ENCODE data around the gene UNC13B. TPM values are rescaled to one million over a fixed set of nuclear protein-coding genes. Genes with fewer than 3 reads are reported as not detected.

UNC13B gene
- total and polyA plus RNA-seq, 2 experiments from 2014 or later = 8.7 to 52.1 TPM

DNA sequence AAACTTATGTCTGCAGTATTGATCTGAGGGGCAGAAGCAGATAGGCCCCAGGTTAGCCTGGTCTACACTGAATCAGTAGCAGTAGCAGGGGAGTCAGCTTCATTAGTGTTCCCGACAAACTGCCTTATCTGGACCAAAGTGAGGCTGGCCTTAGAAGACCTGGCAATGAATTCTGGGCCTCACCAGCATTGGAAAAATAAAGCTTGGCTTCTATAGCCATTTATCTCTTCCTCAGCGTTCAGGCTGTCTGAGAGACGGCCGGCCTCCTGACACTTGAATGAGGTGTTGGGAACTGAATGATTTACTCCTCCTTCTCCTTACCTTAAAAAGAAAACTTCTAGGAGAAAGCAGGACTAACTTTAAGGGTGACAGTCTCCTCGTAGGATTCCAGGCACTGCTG lies 186.3 kb downstream of the UNC13B start:
- no peak for TF ChIP-seq EZH2 (IDR thresholded peaks at IDR 0.05; ENCODE audit: low read depth, unreplicated experiment)
- TF ChIP-seq, protein P1, sequence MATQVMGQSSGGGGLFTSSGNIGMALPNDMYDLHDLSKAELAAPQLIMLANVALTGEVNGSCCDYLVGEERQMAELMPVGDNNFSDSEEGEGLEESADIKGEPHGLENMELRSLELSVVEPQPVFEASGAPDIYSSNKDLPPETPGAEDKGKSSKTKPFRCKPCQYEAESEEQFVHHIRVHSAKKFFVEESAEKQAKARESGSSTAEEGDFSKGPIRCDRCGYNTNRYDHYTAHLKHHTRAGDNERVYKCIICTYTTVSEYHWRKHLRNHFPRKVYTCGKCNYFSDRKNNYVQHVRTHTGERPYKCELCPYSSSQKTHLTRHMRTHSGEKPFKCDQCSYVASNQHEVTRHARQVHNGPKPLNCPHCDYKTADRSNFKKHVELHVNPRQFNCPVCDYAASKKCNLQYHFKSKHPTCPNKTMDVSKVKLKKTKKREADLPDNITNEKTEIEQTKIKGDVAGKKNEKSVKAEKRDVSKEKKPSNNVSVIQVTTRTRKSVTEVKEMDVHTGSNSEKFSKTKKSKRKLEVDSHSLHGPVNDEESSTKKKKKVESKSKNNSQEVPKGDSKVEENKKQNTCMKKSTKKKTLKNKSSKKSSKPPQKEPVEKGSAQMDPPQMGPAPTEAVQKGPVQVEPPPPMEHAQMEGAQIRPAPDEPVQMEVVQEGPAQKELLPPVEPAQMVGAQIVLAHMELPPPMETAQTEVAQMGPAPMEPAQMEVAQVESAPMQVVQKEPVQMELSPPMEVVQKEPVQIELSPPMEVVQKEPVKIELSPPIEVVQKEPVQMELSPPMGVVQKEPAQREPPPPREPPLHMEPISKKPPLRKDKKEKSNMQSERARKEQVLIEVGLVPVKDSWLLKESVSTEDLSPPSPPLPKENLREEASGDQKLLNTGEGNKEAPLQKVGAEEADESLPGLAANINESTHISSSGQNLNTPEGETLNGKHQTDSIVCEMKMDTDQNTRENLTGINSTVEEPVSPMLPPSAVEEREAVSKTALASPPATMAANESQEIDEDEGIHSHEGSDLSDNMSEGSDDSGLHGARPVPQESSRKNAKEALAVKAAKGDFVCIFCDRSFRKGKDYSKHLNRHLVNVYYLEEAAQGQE (IDR thresholded peaks at IDR 0.05; ENCODE audit: unreplicated experiment) = no peak
- TF ChIP-seq, protein P2, sequence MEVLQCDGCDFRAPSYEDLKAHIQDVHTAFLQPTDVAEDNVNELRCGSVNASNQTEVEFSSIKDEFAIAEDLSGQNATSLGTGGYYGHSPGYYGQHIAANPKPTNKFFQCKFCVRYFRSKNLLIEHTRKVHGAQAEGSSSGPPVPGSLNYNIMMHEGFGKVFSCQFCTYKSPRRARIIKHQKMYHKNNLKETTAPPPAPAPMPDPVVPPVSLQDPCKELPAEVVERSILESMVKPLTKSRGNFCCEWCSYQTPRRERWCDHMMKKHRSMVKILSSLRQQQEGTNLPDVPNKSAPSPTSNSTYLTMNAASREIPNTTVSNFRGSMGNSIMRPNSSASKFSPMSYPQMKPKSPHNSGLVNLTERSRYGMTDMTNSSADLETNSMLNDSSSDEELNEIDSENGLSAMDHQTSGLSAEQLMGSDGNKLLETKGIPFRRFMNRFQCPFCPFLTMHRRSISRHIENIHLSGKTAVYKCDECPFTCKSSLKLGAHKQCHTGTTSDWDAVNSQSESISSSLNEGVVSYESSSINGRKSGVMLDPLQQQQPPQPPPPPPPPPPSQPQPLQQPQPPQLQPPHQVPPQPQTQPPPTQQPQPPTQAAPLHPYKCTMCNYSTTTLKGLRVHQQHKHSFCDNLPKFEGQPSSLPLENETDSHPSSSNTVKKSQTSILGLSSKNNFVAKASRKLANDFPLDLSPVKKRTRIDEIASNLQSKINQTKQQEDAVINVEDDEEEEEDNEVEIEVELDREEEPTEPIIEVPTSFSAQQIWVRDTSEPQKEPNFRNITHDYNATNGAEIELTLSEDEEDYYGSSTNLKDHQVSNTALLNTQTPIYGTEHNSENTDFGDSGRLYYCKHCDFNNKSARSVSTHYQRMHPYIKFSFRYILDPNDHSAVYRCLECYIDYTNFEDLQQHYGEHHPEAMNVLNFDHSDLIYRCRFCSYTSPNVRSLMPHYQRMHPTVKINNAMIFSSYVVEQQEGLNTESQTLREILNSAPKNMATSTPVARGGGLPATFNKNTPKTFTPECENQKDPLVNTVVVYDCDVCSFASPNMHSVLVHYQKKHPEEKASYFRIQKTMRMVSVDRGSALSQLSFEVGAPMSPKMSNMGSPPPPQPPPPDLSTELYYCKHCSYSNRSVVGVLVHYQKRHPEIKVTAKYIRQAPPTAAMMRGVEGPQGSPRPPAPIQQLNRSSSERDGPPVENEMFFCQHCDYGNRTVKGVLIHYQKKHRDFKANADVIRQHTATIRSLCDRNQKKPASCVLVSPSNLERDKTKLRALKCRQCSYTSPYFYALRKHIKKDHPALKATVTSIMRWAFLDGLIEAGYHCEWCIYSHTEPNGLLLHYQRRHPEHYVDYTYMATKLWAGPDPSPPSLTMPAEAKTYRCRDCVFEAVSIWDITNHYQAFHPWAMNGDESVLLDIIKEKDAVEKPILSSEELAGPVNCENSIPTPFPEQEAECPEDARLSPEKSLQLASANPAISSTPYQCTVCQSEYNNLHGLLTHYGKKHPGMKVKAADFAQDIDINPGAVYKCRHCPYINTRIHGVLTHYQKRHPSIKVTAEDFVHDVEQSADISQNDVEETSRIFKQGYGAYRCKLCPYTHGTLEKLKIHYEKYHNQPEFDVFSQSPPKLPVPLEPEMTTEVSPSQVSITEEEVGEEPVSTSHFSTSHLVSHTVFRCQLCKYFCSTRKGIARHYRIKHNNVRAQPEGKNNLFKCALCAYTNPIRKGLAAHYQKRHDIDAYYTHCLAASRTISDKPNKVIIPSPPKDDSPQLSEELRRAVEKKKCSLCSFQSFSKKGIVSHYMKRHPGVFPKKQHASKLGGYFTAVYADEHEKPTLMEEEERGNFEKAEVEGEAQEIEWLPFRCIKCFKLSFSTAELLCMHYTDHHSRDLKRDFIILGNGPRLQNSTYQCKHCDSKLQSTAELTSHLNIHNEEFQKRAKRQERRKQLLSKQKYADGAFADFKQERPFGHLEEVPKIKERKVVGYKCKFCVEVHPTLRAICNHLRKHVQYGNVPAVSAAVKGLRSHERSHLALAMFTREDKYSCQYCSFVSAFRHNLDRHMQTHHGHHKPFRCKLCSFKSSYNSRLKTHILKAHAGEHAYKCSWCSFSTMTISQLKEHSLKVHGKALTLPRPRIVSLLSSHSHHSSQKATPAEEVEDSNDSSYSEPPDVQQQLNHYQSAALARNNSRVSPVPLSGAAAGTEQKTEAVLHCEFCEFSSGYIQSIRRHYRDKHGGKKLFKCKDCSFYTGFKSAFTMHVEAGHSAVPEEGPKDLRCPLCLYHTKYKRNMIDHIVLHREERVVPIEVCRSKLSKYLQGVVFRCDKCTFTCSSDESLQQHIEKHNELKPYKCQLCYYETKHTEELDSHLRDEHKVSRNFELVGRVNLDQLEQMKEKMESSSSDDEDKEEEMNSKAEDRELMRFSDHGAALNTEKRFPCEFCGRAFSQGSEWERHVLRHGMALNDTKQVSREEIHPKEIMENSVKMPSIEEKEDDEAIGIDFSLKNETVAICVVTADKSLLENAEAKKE (CRISPR knock-in tag; IDR thresholded peaks at IDR 0.05) = no peak
- no peak for TF ChIP-seq JUNB (IDR thresholded peaks at IDR 0.05; ENCODE audit: unreplicated experiment)
- TF ChIP-seq ZNF114 (CRISPR knock-in tag; IDR thresholded peaks at IDR 0.05) = no peak
- no peak for TF ChIP-seq POLR2AphosphoS5 (IDR thresholded peaks at IDR 0.05; ENCODE audit: low read depth)
- no peak for TF ChIP-seq ZNF331 (CRISPR knock-in tag; IDR thresholded peaks at IDR 0.05; ENCODE audit: low read depth)
- no peak for TF ChIP-seq NANOG (IDR thresholded peaks at IDR 0.05; ENCODE audit: borderline replicate concordance)
- TF ChIP-seq, protein P3, sequence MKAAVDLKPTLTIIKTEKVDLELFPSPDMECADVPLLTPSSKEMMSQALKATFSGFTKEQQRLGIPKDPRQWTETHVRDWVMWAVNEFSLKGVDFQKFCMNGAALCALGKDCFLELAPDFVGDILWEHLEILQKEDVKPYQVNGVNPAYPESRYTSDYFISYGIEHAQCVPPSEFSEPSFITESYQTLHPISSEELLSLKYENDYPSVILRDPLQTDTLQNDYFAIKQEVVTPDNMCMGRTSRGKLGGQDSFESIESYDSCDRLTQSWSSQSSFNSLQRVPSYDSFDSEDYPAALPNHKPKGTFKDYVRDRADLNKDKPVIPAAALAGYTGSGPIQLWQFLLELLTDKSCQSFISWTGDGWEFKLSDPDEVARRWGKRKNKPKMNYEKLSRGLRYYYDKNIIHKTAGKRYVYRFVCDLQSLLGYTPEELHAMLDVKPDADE (IDR thresholded peaks at IDR 0.05) = no peak
- TF ChIP-seq STAT1 (IDR thresholded peaks at IDR 0.05; ENCODE audit: unreplicated experiment) = no peak
- no peak for TF ChIP-seq CREB1 (CRISPR knock-in tag; IDR thresholded peaks at IDR 0.05; ENCODE audit: low read depth)
- TF ChIP-seq EZH2phosphoT487 (IDR thresholded peaks at IDR 0.05; ENCODE audit: unreplicated experiment) = no peak
- TF ChIP-seq, protein P4, sequence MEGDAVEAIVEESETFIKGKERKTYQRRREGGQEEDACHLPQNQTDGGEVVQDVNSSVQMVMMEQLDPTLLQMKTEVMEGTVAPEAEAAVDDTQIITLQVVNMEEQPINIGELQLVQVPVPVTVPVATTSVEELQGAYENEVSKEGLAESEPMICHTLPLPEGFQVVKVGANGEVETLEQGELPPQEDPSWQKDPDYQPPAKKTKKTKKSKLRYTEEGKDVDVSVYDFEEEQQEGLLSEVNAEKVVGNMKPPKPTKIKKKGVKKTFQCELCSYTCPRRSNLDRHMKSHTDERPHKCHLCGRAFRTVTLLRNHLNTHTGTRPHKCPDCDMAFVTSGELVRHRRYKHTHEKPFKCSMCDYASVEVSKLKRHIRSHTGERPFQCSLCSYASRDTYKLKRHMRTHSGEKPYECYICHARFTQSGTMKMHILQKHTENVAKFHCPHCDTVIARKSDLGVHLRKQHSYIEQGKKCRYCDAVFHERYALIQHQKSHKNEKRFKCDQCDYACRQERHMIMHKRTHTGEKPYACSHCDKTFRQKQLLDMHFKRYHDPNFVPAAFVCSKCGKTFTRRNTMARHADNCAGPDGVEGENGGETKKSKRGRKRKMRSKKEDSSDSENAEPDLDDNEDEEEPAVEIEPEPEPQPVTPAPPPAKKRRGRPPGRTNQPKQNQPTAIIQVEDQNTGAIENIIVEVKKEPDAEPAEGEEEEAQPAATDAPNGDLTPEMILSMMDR (conservative IDR thresholded peaks at IDR 0.05; ENCODE audit: low read depth in 2 of 2) = no peak
- H3K4me3 ChIP-seq = no peak overlapping the region
- DNase-seq (ENCODE audit: low spot score) (no peak), ATAC-seq (no peak)
- H3K4me2 ChIP-seq = no peak overlapping the region
- no peaks in the 10 kb centered on the region for H3K36me3 ChIP-seq (ENCODE audit: insufficient read depth)
- Mint-ChIP-seq H3K4me1 (no peaks in the 10 kb centered on the region), H3K4me3 (no peak overlapping the region), H3K27ac (no peak overlapping the region), H3K36me3 (ENCODE audit: low read depth) (no peaks in the 10 kb centered on the region), H3K27me3 (ENCODE audit: insufficient read depth, low read depth, poor library complexity) (peaks cover 7% of the 10 kb centered on the region), H3K9me3 (no peaks in the 10 kb centered on the region)
- no peaks in the 10 kb centered on the region for H3K79me2 ChIP-seq (replicated peaks; ENCODE audit: insufficient read depth)
- no peak overlapping the region for H2AFZ ChIP-seq
- H3K27me3 ChIP-seq (ENCODE audit: insufficient read depth) = no peaks in the 10 kb centered on the region
- H4K20me1 ChIP-seq (replicated peaks; ENCODE audit: insufficient read depth) = peaks cover 4% of the 10 kb centered on the region; the same call in 1 of the 2 replicates
- no peaks in the 10 kb centered on the region for H3K4me1 ChIP-seq (ENCODE audit: insufficient read depth)
- H3F3A ChIP-seq (replicated peaks; ENCODE audit: low read depth) = no peaks in the 10 kb centered on the region
- no peak overlapping the region for H3K27ac ChIP-seq (ENCODE audit: low read depth)
- H3K9me2 ChIP-seq (ENCODE audit: insufficient read depth) = no peaks in the 10 kb centered on the region
